Measurements from ENCODE around the gene FBH1. TPM values are rescaled to one million over a fixed set of nuclear protein-coding genes. Genes with fewer than 3 reads are reported as not detected.

The FBH1 gene
- polyA plus RNA-seq, 1 donor, result 70.5 TPM

DNA sequence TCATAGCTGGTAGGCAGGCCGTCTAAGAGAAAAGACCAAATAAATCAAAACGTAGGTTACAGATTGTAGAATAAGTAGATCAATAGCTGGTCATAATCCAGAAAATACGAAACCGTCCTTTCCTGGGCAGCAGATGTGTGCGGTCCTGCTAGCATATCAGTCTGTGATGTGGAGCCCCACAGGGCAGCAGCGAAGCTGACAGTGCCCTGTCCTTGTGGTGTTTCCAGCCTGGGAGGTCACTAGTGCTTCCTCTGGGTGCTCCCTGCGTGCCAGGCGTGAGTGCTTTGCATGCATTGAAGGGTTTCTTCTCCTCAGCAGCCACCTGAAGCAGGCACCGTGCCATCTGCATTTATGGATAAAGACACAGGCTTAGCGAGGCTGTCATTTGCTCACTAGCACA lies 45.6 kb downstream of the FBH1 start:
- WGBS (ENCODE audit: insufficient coverage, low lambda C conversion rate), result no CpG with 5 or more reads among the region's 10 CpGs

DNA sequence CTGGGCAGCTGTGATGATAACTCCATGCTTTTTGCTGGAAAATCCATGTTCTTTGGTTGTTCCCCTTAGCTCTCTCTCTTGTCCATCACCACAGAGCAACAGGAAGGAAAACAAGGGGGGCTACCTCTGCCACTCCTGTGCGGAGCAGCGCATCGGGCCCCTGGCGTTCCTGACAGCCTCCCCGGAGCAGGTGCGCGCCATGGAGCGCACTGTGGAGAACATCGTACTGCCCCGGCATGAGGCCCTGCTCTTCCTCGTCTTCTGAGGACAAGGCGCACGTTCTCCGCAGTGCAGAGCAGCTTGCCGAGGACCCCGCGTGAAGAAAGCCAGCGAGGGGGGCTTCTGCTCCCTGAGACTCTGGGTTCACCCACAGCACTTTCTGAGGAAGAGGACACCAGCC lies 47.0 kb downstream of the FBH1 start:
- DNase-seq, result no peak
- Histone ChIP-seq H3K9me3 (ENCODE audit: control insufficient read depth, low read depth, low read length) (no peaks in the 10 kb centered on the region), H3K36me3 (ENCODE audit: control insufficient read depth, insufficient read depth, low read length) (peaks cover 46% of the 10 kb centered on the region), H3K27ac (ENCODE audit: low read length) (no peak overlapping the region), H3K4me3 (ENCODE audit: low read length) (no peak overlapping the region), H3K27me3 (ENCODE audit: control insufficient read depth, insufficient read depth, low read length) (no peaks in the 10 kb centered on the region), H3K4me1 (ENCODE audit: control insufficient read depth, insufficient read depth, low read length) (no peaks in the 10 kb centered on the region)
- WGBS (ENCODE audit: insufficient coverage, low lambda C conversion rate), result no CpG with 5 or more reads among the region's 18 CpGs

More for the DNA sequence above, 45.6 kb downstream of the FBH1 start:
- Histone ChIP-seq H3K9me3 (ENCODE audit: control insufficient read depth, low read depth, low read length) (no peaks in the 10 kb centered on the region), H3K27ac (ENCODE audit: low read length) (no peak overlapping the region), H3K27me3 (ENCODE audit: control insufficient read depth, insufficient read depth, low read length) (no peaks in the 10 kb centered on the region), H3K36me3 (ENCODE audit: control insufficient read depth, insufficient read depth, low read length) (peaks cover 59% of the 10 kb centered on the region), H3K4me1 (ENCODE audit: control insufficient read depth, insufficient read depth, low read length) (no peaks in the 10 kb centered on the region), H3K4me3 (ENCODE audit: low read length) (no peak overlapping the region)
- no peak for DNase-seq

DNA sequence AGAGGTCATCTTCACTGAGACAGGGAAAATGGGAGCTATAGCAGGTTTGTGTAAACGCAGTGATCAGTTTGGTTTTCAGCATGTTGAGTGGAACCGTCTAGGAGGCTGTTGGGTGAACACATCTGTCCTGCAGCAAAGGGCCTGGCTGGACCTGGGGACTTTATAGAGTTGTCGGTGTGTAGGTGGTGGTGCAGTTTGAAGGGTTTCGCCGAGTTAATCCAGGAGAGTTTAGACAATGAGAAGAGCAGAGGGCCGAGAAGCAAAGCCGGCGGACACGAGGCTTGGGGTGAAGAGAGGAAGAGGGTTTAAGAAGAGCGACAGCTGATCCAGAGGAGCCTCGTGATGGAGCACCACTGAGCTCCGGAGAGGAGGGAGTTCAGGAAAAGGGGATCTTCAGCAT lies 48.2 kb downstream of the FBH1 start:
- H3K36me3 ChIP-seq (ENCODE audit: control insufficient read depth, insufficient read depth, low read length), result peaks cover 39% of the 10 kb centered on the region
- no peaks in the 10 kb centered on the region for H3K9me3 ChIP-seq (ENCODE audit: control insufficient read depth, low read depth, low read length)

DNA sequence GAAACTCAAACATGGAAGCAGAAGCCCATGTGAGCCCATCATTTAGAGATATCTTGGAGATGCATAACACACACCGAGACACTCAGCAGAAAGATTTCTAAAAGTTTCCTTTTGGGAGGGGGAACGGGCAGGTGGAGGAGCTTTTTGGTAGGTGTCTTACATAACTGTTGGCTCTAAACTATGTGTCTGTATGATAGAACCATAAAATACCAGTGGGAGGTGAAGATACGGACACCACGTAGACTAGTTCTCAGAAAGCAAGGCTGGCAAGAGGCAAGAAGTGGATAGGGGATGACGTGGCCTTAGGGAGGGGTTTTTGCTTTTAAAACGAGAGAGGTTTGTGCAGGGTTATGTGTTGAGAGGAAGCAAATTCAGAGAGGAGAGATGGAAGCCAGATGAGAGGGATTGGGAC lies 50.8 kb downstream of the FBH1 start:
- no peak for DNase-seq
- WGBS (ENCODE audit: insufficient coverage, low lambda C conversion rate), result no CpG with 5 or more reads among the region's 6 CpGs
- Histone ChIP-seq H3K4me1 (ENCODE audit: control insufficient read depth, insufficient read depth, low read length) (peaks cover 5% of the 10 kb centered on the region), H3K4me3 (ENCODE audit: low read length) (no peak overlapping the region), H3K27ac (ENCODE audit: low read length) (no peak overlapping the region), H3K27me3 (ENCODE audit: control insufficient read depth, insufficient read depth, low read length) (no peaks in the 10 kb centered on the region), H3K36me3 (ENCODE audit: control insufficient read depth, insufficient read depth, low read length) (peaks cover 28% of the 10 kb centered on the region), H3K9me3 (ENCODE audit: control insufficient read depth, low read depth, low read length) (no peaks in the 10 kb centered on the region)

More for the DNA sequence above, 48.2 kb downstream of the FBH1 start:
- H3K27me3 ChIP-seq (ENCODE audit: control insufficient read depth, insufficient read depth, low read length), result no peaks in the 10 kb centered on the region
- H3K4me1 ChIP-seq (ENCODE audit: control insufficient read depth, insufficient read depth, low read length), result peaks cover 1% of the 10 kb centered on the region
- WGBS (ENCODE audit: insufficient coverage, low lambda C conversion rate), result 80% methylated on average over 4 of the region's 12 CpGs
- DNase-seq, result no peak
- no peak overlapping the region for H3K27ac ChIP-seq (ENCODE audit: low read length)
- no peak overlapping the region for H3K4me3 ChIP-seq (ENCODE audit: low read length)

DNA sequence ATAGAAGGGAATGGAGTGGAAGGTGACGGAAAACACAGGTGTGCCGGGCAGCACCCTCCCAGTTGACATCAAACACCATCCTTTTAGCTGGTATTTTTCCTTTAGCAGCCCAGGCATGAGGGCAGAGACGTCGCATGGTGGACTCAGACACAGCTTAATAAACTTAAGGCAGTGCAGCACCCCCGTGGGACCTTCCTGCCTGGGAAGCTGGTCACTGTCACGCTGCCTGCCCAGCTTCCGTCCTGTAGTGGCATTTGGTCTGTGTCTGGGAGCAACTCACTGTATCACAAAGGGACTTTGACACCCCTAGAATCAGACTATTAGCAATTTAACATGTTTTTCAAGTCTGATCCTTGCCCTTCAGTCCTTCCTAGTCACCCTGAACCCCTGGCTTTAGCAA lies 51.5 kb downstream of the FBH1 start:
- Histone ChIP-seq H3K36me3 (ENCODE audit: control insufficient read depth, insufficient read depth, low read length) (peaks cover 21% of the 10 kb centered on the region), H3K4me1 (ENCODE audit: control insufficient read depth, insufficient read depth, low read length) (peaks cover 5% of the 10 kb centered on the region), H3K9me3 (ENCODE audit: control insufficient read depth, low read depth, low read length) (no peaks in the 10 kb centered on the region), H3K27me3 (ENCODE audit: control insufficient read depth, insufficient read depth, low read length) (no peaks in the 10 kb centered on the region), H3K27ac (ENCODE audit: low read length) (no peak overlapping the region), H3K4me3 (ENCODE audit: low read length) (no peak overlapping the region)
- no CpG with 5 or more reads among the region's 7 CpGs for WGBS (ENCODE audit: insufficient coverage, low lambda C conversion rate)
- DNase-seq, result no peak

DNA sequence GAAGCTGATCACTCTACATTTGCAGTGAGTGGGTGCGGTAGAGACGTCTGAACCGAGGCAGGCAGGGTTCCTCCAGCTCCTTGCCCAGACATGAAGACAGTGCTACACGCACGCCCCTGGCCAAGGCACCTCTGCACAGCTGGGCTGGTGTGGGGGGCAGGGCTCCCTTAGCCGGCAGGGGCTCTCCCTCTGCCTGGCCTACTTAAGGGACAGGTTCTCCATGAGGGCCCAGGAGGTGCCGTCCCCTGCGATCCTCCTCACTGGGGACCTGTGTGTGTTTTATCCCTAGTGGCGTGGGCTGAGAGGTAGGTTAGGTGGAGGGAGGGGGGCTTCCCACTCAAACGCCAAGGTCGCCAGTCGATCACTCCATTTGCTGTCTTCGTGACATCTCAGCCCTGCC lies 52.0 kb downstream of the FBH1 start:
- peaks cover 5% of the 10 kb centered on the region for H3K4me1 ChIP-seq (ENCODE audit: control insufficient read depth, insufficient read depth, low read length)
- H3K27me3 ChIP-seq (ENCODE audit: control insufficient read depth, insufficient read depth, low read length), result no peaks in the 10 kb centered on the region
- no CpG with 5 or more reads among the region's 13 CpGs for WGBS (ENCODE audit: insufficient coverage, low lambda C conversion rate)
- H3K27ac ChIP-seq (ENCODE audit: low read length), result no peak overlapping the region
- no peak for DNase-seq
- no peak overlapping the region for H3K4me3 ChIP-seq (ENCODE audit: low read length)
- no peaks in the 10 kb centered on the region for H3K9me3 ChIP-seq (ENCODE audit: control insufficient read depth, low read depth, low read length)
- peaks cover 17% of the 10 kb centered on the region for H3K36me3 ChIP-seq (ENCODE audit: control insufficient read depth, insufficient read depth, low read length)

DNA sequence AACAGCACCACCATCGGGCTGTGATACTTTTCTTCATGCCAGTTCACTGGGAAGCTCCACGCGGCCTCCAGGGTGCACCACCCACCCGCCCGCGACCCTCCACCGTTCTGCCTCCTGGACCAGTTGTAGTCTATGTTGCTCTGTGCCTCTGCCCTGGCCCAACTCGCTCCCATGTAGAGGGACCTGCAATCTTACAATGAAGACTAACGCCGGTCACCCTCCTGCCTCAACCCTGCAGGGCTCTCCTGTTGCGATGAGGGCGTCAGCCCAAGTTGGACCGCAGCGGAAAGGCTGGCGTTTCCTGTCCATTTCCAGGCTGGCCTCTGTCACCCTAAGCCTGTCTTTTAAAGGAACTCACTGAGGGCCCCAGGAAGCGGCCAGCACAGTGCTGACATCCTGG lies 52.4 kb downstream of the FBH1 start:
- Histone ChIP-seq H3K4me1 (ENCODE audit: control insufficient read depth, insufficient read depth, low read length) (peaks cover 5% of the 10 kb centered on the region), H3K9me3 (ENCODE audit: control insufficient read depth, low read depth, low read length) (no peaks in the 10 kb centered on the region), H3K4me3 (ENCODE audit: low read length) (no peak overlapping the region), H3K27me3 (ENCODE audit: control insufficient read depth, insufficient read depth, low read length) (no peaks in the 10 kb centered on the region), H3K27ac (ENCODE audit: low read length) (no peak overlapping the region), H3K36me3 (ENCODE audit: control insufficient read depth, insufficient read depth, low read length) (peaks cover 12% of the 10 kb centered on the region)
- WGBS (ENCODE audit: insufficient coverage, low lambda C conversion rate), result no CpG with 5 or more reads among the region's 16 CpGs
- no peak for DNase-seq

DNA sequence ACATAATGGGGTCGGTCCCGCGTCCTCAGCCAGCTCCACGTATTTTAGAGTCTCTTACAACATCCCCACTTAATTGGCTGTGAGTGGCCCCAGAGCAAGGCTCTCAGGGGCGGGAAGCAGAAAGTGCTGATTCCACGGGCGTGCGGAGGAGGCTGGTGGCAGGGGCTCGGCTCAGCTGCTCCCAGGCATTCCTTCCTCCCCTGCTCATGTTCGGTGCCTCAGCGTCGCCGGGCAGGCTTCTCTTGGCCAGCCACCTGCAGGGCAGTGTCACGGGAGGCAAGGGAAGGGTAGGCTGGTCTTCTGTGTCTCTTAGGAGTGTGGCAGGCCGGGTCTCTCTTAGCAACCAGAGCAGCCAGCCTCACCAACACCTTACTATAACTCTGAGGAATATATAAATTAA lies 53.5 kb downstream of the FBH1 start:
- H3K4me3 ChIP-seq (ENCODE audit: low read length), result no peak overlapping the region
- no CpG with 5 or more reads among the region's 15 CpGs for WGBS (ENCODE audit: insufficient coverage, low lambda C conversion rate)
- H3K9me3 ChIP-seq (ENCODE audit: control insufficient read depth, low read depth, low read length), result peaks cover 2% of the 10 kb centered on the region
- DNase-seq, result peak in 1 of 2 donors; percentile 53
- H3K27me3 ChIP-seq (ENCODE audit: control insufficient read depth, insufficient read depth, low read length), result no peaks in the 10 kb centered on the region
- peak overlapping the region; percentile 64 for H3K27ac ChIP-seq (ENCODE audit: low read length)
- H3K4me1 ChIP-seq (ENCODE audit: control insufficient read depth, insufficient read depth, low read length), result peaks cover 5% of the 10 kb centered on the region
- H3K36me3 ChIP-seq (ENCODE audit: control insufficient read depth, insufficient read depth, low read length), result peaks cover 3% of the 10 kb centered on the region

DNA sequence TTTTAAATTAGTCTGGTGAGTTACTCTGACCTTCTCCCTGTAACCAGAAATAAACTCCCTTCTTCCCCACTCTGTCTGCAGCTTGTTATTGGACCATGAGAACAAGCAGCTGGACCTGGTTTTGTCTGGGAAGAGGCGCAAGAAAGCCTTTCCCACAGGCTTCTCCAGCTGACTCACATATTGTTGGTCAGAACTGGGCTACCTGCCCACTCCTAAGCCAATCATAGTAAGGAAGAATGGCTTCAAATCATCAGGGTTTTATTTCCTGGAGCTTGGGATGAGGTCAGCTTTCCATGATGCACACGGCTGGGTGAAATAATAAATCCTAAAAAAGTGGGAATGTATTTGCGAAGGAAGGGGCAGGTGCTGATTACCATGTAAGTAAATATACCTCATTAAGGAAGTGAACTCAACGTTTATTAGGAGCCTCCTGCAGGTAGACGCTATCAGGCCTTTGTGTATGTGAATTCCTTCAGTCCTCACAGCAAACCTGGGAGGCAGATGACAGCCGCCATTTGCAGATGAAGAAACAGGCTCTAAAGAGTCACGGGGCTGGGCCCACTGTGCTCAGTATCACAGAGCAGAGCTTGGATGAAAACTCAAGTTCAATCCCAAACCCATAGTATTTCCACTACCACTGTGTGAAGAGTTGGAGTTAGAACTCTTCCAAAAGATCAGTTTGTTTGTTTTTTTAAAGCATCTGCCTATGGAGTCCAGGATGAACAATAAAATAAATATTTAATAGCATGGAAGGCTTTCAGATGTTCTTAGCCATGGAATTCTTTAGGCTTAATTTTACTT lies 54.5 kb downstream of the FBH1 start:
- Histone ChIP-seq H3K27ac (ENCODE audit: low read length) (peak overlapping the region; percentile 80), H3K36me3 (ENCODE audit: control insufficient read depth, insufficient read depth, low read length) (no peaks in the 10 kb centered on the region), H3K9me3 (ENCODE audit: control insufficient read depth, low read depth, low read length) (peaks cover 2% of the 10 kb centered on the region), H3K4me3 (ENCODE audit: low read length) (no peak overlapping the region), H3K27me3 (ENCODE audit: control insufficient read depth, insufficient read depth, low read length) (peaks cover 2% of the 10 kb centered on the region), H3K4me1 (ENCODE audit: control insufficient read depth, insufficient read depth, low read length) (peaks cover 5% of the 10 kb centered on the region)
- no CpG with 5 or more reads among the region's 7 CpGs for WGBS (ENCODE audit: insufficient coverage, low lambda C conversion rate)
- DNase-seq, result peak; percentile 72 to 76

DNA sequence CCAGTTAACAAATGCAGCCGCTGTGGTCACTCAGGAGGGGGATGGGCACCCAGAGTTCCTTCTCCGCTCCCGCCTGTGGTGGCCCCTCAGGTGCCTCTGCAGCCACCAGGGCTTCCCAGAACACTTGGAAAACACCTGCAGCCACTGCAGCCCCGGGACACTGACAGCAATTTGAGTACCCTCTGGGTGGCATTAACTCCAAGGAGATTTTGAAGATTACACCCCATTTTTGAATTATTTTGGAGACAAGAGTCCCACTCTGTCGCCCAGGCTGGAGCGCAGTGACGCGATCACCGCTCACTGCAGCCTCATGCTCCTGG lies 55.1 kb downstream of the FBH1 start:
- Histone ChIP-seq H3K36me3 (ENCODE audit: control insufficient read depth, insufficient read depth, low read length) (no peaks in the 10 kb centered on the region), H3K27me3 (ENCODE audit: control insufficient read depth, insufficient read depth, low read length) (peaks cover 2% of the 10 kb centered on the region), H3K4me1 (ENCODE audit: control insufficient read depth, insufficient read depth, low read length) (peaks cover 5% of the 10 kb centered on the region), H3K4me3 (ENCODE audit: low read length) (no peak overlapping the region), H3K27ac (ENCODE audit: low read length) (peak overlapping the region; percentile 80), H3K9me3 (ENCODE audit: control insufficient read depth, low read depth, low read length) (peaks cover 2% of the 10 kb centered on the region)
- whole genome bisulfite sequencing (ENCODE audit: insufficient coverage, low lambda C conversion rate), result no CpG with 5 or more reads among the region's 9 CpGs
- no peak for DNase-seq
